ENCODE data around the gene DNAH9.

Gene DNAH9

DNA sequence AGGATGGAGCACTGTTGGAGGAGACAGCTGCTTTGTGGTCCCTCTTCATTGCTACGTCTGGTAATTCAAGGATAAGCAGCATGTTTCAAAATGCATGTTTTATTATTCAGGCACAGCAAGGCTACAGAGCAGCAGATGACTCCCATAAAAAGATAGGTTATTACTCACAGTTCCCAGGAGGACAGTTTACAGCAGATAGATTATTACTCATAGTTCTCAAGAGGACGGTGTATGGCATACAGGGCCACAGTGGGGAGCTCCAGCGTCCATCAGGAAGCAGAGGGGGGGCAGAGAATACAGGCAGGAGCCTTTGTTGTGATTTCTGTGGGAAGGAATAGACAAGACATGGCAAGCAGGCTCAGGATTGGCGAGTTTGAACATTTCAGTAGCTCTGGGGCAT is 72.9 kb downstream of the DNAH9 start:
- ChIA-PET POLR2A (no interaction called here), CTCF (no interaction called here)
- no peak for DNase-seq (ENCODE audit: extremely low spot score)
- TF ChIP-seq, protein P1, sequence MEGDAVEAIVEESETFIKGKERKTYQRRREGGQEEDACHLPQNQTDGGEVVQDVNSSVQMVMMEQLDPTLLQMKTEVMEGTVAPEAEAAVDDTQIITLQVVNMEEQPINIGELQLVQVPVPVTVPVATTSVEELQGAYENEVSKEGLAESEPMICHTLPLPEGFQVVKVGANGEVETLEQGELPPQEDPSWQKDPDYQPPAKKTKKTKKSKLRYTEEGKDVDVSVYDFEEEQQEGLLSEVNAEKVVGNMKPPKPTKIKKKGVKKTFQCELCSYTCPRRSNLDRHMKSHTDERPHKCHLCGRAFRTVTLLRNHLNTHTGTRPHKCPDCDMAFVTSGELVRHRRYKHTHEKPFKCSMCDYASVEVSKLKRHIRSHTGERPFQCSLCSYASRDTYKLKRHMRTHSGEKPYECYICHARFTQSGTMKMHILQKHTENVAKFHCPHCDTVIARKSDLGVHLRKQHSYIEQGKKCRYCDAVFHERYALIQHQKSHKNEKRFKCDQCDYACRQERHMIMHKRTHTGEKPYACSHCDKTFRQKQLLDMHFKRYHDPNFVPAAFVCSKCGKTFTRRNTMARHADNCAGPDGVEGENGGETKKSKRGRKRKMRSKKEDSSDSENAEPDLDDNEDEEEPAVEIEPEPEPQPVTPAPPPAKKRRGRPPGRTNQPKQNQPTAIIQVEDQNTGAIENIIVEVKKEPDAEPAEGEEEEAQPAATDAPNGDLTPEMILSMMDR (IDR thresholded peaks at IDR 0.05; ENCODE audit: control extremely low read depth, extremely low read depth, low read depth, missing control alignments), result no peak

- POLR2A ChIA-PET, result no interaction called here
- TF ChIP-seq, protein P1 (IDR thresholded peaks at IDR 0.05; ENCODE audit: control extremely low read depth, extremely low read depth, low read depth, missing control alignments), result no peak
- CTCF ChIA-PET, result no interaction called here
- DNase-seq (ENCODE audit: extremely low spot score), result no peak
Measured at GRCh38 chr17:11682646-11683045, 84.4 kb downstream of the DNAH9 start.

DNA sequence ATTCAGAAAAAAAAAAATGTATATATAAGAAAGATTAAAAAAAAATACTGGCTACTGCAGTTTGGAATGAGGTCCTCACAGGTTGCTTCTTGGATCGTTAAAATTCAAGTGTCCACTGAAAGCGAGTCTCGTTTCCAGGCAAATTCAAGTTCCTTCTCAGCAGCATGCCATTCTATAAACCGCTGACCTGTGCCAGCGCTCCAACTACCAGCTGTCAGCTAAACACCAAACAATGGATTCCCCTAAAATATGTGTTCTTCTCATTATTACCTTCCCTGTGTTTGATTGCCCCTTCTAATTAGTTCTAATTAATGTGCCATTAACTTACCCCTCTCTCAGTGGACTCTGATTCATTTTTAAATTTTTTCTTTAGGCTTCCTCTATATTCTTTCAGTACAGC is 92.4 kb downstream of the DNAH9 start:
- ChIA-PET POLR2A (no interaction called here), CTCF (no interaction called here)
- TF ChIP-seq, protein P1 (IDR thresholded peaks at IDR 0.05; ENCODE audit: control extremely low read depth, extremely low read depth, low read depth, missing control alignments), result no peak
- DNase-seq (ENCODE audit: extremely low spot score), result no peak

DNA sequence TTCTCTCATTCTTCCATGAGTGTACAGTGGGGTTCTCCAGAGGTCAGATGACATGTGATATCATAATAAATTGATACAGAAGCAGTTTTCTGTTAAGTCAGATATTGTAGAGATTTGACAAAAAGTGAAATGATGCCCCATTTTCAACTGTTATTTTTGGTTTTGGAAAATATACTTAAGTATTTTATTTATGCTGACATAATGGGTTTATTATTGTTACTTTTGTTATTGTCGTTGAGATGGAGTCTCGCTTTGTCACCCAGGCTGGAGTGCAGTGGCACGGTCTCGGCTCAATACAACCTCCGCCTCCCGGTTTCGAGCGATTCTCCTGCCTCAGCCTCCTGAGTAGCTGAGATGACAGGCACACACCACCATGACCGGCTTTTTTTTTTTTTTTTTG is 94.4 kb downstream of the DNAH9 start:
- TF ChIP-seq, protein P1 (IDR thresholded peaks at IDR 0.05; ENCODE audit: control extremely low read depth, extremely low read depth, low read depth, missing control alignments), result no peak
- DNase-seq (ENCODE audit: extremely low spot score), result no peak
- CTCF ChIA-PET, result no interaction called here
- POLR2A ChIA-PET, result no interaction called here

DNA sequence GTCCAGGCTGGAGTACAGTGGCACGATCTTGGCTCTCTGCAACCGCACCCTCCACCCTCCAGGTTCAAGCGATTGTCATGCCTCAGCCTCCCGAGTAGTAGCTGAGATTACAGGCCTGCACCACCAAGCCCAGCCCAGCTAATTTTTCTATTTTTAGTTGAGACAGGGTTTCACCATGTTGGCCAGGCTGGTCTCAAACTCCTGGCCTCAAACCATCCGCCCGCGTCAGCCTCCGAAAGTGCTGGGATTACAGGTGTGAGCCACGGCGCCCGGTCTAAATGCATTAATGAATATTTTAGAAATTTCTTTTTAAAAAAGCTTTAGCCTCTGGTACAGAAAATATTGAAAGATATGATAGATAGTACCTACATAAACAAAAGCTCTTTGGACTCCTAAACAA is 95.0 kb downstream of the DNAH9 start:
- DNase-seq (ENCODE audit: extremely low spot score), result no peak
- ChIA-PET POLR2A (no interaction called here), CTCF (interaction anchor here (0.8 kb wide), 1 partner anchor 9 kb away, joined by 3 read pairs; no protein-coding TSS in a partner anchor)
- TF ChIP-seq, protein P1 (IDR thresholded peaks at IDR 0.05; ENCODE audit: control extremely low read depth, extremely low read depth, low read depth, missing control alignments), result no peak

GRCh38 chr17:11700668-11701067 is 102.4 kb downstream of the DNAH9 start:
- TF ChIP-seq, protein P1 (IDR thresholded peaks at IDR 0.05; ENCODE audit: control extremely low read depth, extremely low read depth, low read depth, missing control alignments), result no peak
- CTCF ChIA-PET, result no interaction called here
- no peak for DNase-seq (ENCODE audit: extremely low spot score)
- POLR2A ChIA-PET, result no interaction called here

DNA sequence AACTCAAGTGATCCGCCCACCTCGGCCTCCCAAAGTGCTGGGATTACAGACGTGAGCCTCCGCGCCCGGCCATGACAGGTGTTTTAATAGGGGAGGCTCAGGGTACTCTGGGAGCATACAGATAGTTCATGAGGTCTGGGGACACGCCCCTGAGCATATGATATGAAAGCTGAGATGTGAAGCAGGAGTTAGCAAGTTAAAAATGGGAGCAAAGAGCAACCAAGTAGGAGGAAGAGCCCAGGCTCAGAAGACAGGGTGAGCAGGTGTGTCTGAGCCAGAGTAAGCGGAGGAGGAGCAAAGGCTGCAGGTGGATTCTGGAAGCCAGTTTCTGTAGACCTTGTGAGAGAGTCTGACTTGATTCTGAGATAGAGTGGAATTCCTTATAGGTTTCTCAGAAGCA is 103.6 kb downstream of the DNAH9 start:
- POLR2A ChIA-PET, result no interaction called here
- CTCF ChIA-PET, result no interaction called here
- TF ChIP-seq, protein P1 (IDR thresholded peaks at IDR 0.05; ENCODE audit: control extremely low read depth, extremely low read depth, low read depth, missing control alignments), result no peak
- DNase-seq (ENCODE audit: extremely low spot score), result no peak

All from GM10248 (cell line).